Effector memory CD4-positive, alpha-beta T cell (primary cell): Measurements from ENCODE around the gene LSS.
"Not testable (repeated sequence)": the region's sequence is repeated elsewhere in the genome, so short reads cannot be mapped to it uniquely, and the experiment has no call there.

Experiments used
- DNase-seq, 3 donors: peaks; one replicate each; pipeline ENCODE4 v3.0.0-alpha.2; 2020
- H3K27ac ChIP-seq: 2 replicates; pipeline ENCODE4 v1.7.0; 2013; ENCODE audit warnings: mild to moderate bottlenecking, low read length, moderate library complexity; ENCODE audit not compliant: insufficient read depth, poor library complexity, severe bottlenecking
- H3K27me3 ChIP-seq: replicated peaks from 2 replicates; pipeline ENCODE4 v1.7.0; 2013; ENCODE audit warnings: mild to moderate bottlenecking, low read length; ENCODE audit not compliant: insufficient read depth, control insufficient read depth, poor library complexity, severe bottlenecking
- H3K36me3 ChIP-seq: 2 replicates; pipeline ENCODE4 v1.7.0; 2013; ENCODE audit warnings: mild to moderate bottlenecking, low read length, moderate library complexity; ENCODE audit not compliant: control insufficient read depth, insufficient read depth
- H3K4me1 ChIP-seq: 2 replicates; pipeline ENCODE4 v1.7.0; 2013; ENCODE audit warnings: low read length, mild to moderate bottlenecking; ENCODE audit not compliant: control insufficient read depth, insufficient read depth, poor library complexity, severe bottlenecking
- H3K4me3 ChIP-seq: 2 replicates; pipeline ENCODE4 v1.7.0; 2013; ENCODE audit warnings: low read length, low read depth, mild to moderate bottlenecking; ENCODE audit not compliant: insufficient read depth, poor library complexity, severe bottlenecking
- H3K9me3 ChIP-seq: 2 replicates; pipeline ENCODE4 v1.7.0; 2013; ENCODE audit warnings: mild to moderate bottlenecking, low read length, moderate library complexity; ENCODE audit not compliant: control insufficient read depth

Gene LSS

DNA sequence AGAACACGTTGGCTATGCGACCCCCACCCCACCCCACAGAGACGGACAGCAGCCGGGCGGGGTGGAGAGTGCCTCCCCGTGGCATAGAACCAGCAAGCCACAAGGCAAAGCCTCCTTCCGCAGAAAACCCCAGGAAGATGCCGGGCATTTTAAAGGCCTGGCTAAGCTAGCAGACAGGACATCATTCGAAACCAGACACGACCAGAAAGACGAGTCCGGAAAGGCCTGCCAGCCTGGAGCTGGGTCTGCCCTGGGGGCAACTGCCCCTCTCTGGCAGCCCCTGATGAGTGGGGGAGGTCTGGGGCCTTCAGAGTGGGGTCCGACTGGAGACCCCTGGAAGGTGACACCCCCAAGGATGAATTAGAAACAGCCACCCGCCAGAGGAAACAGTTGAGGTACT, 81.7 kb downstream of the LSS start:
- H3K27me3 ChIP-seq, result no peaks in the 10 kb centered on the region
- no peak overlapping the region for H3K27ac ChIP-seq
- no peaks in the 10 kb centered on the region for H3K9me3 ChIP-seq
- H3K4me1 ChIP-seq, result no peaks in the 10 kb centered on the region
- H3K4me3 ChIP-seq, result no peak overlapping the region
- no peaks in the 10 kb centered on the region for H3K36me3 ChIP-seq
- DNase-seq, result no peak

DNA sequence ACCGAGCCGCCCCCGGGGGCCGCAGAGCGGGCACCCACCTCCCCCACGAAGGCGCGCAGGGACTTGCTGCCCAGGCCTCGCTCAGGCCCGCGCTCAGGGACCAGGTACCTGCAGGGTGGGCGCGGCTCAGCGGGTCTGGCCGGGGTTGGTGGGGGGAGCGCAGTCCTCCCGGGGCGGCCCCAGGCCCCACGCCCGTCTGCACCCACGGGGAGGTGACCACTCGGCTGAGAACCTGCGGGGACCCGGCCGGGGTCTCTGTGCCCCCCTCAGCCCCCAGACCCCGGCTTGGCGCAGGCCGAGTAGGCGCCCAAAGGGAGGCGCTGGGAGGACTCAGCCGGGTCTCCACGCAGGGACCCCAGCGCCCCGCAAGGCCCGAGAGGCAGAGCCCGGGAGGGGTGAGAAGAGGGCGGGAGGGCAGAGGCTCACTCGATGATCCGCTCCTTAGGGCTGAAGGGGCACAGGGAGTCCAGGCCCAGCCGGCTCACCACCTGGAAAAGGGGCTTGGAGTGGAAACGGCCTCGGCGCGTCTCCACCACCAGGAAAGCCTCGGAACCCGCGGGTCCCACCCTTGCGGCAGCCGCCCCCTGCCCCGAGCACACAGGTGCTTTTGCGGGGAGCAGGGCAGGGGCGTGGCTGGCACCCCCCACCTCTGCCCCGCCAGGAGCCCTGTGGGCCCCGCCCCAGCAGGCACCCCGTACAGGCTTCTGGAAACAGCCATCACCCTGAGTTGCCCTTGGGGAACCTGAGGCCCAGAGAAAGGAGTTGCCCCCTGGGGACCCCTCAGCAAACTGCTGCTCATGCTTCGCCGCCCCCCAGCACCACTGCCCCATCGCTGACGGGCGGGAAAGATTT, 82.5 kb downstream of the LSS start:
- Histone ChIP-seq H3K27ac (no peak overlapping the region), H3K9me3 (no peaks in the 10 kb centered on the region), H3K4me1 (no peaks in the 10 kb centered on the region), H3K4me3 (no peak overlapping the region), H3K36me3 (no peaks in the 10 kb centered on the region), H3K27me3 (no peaks in the 10 kb centered on the region)
- no peak for DNase-seq

DNA sequence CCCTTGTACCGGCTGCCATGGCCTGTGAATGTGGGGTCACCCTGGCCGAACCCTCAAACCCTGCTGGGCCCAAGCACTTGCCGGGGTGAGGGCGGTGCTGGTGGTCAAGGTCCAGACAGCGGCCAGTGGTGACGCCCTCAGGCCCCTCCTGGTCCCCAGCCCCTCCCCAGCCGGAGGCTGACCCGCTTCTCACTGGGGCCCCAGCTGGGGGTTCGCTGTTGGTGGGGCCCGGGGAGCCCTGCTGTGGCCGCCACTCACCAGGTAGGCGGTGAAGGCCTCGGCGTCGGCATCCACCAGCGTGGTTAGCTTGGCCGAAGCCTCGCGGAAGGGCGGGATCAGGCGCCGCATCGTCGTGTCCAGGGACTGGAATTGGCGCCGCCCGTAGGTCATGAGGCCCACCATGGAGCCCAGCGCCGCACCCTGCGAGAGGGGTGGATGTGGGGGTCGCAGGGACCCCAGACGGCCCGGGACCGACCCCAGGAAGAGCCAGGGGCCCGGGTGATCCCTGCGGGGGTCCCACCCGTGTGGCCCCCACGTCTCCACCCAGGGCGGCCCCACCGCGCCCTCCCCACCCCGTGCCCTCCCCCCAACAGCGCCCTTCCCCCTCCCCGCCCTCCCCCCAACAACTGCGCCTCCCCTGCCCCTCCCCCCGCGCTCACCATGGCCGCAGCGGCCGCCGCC, 83.3 kb downstream of the LSS start:
- Histone ChIP-seq H3K4me1 (no peaks in the 10 kb centered on the region), H3K9me3 (no peaks in the 10 kb centered on the region), H3K4me3 (no peak overlapping the region), H3K27ac (no peak overlapping the region), H3K27me3 (no peaks in the 10 kb centered on the region), H3K36me3 (no peaks in the 10 kb centered on the region)
- DNase-seq, result no peak

DNA sequence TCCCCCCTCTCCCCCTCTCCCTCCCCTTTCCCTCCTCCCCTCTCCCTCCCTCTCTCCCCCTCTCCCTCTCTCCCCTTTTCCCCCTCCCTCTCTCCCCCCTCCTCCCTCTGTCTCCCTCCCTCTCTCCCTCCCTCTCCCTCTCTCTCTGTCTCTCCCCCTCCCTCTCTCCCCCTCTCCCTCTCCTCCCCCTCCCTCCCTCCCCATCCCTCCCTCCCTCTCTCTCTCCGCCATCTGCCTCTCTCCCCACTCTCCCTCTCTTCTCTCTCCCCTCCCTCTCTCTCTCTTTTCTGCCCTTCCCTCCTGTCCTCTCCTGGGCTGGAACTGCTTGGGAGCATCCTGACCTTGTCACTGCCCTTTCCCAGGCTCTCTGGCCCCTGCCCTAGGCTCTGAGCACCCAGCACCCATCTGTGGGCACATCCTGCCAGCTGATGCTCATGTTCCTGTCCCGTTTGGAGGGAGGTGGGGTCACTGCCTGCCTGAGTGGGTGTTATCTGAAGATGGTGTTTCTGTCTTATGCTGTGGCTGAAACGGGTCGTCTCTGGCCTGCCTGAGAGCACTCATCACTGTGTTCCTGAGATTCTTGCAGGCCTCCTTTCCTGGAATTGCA, 84.0 kb downstream of the LSS start:
- DNase-seq, result no peak
- Histone ChIP-seq H3K27me3 (no peaks in the 10 kb centered on the region), H3K27ac (no peak overlapping the region)

DNA sequence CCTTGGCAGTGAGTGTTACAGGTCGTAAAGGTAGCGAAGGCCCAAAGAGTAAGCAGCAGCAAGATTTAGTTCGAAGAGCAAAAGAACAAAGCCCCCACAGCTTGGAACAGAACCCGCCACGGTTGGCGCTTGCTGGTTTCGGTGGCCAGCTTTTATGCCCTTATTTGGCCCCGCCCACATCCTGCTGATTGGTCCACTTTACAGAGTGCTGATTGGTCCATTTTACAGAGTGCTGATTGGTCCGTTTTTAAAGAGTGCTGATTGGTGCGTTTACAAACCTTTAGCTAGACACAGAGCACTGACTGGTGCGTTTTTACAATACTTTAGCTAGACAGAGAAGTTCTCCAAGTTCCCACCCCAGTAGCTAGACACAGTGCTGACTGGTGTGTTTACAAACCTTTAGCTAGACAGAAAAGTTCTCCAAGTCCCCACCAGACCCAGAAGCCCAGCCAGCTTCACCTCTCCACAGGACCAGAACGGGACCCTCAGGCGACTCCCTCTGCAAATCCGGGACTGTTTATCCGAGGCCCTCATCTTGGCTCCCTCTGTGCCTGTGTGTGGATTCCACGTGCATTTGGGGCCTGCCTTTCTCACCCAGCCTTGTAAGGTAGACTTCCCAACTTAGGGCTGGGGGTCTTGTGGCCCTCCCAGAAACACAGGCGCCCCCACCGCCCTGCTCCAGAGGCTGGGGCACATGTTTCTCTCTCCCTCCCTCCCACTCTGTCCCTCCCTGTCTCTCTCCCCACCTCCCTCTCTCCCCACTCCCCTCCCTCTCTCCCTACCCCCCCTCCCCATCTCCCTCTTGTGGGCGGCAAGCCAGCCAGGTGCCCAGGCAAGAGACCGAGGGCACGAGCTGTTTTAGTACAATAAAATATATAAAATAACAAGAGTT, 85.7 kb downstream of the LSS start:
- H3K4me3 ChIP-seq, result no peak overlapping the region
- H3K9me3 ChIP-seq, result no peaks in the 10 kb centered on the region
- DNase-seq, result no peak
- H3K4me1 ChIP-seq, result no peaks in the 10 kb centered on the region
- no peak overlapping the region for H3K27ac ChIP-seq
- no peaks in the 10 kb centered on the region for H3K27me3 ChIP-seq
- no peaks in the 10 kb centered on the region for H3K36me3 ChIP-seq

More for the DNA sequence above, 84.0 kb downstream of the LSS start:
- no peaks in the 10 kb centered on the region for H3K9me3 ChIP-seq
- H3K36me3 ChIP-seq, result no peaks in the 10 kb centered on the region
- H3K4me3 ChIP-seq, result no peak overlapping the region
- H3K4me1 ChIP-seq, result no peaks in the 10 kb centered on the region

DNA sequence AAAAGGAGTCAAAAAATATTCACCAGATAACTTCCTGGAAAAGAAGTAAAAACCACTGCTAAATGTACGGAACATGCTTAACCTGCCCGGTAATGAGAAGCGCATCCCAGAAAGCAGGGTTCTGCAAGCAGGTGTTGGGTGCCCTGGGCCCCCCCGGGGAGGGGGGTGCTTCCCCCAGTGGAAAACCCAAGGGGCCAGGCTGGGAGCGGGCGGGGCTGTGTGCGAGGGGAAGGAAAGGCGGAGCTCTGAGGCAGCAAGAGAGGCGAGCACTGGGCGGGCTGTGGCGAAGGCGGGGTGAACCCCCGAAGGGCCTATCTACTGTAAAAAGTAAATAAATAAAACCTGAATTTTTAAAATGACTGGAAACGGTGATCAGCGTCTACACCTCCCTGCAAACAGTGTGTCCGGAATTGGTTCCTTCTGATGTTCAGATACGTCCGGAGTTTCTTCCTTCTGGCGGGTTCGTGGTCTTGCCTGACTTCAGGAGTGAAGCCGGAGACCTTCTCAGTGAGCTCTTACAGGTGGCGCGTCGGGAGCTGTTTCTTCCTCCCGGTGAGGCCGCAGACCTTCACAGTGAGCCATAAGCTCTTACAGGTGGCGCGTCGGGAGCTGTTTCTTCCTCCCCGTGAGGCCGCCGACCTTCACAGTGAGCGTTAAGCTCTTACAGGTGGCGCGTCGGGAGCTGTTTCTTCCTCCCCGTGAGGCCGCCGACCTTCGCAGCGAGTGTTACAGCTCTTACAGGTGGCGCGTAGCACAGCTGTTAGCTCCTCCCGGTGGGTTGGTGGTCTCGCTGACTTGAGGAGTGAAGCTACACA, 86.6 kb downstream of the LSS start:
- Histone ChIP-seq H3K27ac (no peak overlapping the region), H3K36me3 (no peaks in the 10 kb centered on the region), H3K27me3 (no peaks in the 10 kb centered on the region), H3K4me3 (no peak overlapping the region), H3K4me1 (no peaks in the 10 kb centered on the region), H3K9me3 (no peaks in the 10 kb centered on the region)
- DNase-seq, result no peak

DNA sequence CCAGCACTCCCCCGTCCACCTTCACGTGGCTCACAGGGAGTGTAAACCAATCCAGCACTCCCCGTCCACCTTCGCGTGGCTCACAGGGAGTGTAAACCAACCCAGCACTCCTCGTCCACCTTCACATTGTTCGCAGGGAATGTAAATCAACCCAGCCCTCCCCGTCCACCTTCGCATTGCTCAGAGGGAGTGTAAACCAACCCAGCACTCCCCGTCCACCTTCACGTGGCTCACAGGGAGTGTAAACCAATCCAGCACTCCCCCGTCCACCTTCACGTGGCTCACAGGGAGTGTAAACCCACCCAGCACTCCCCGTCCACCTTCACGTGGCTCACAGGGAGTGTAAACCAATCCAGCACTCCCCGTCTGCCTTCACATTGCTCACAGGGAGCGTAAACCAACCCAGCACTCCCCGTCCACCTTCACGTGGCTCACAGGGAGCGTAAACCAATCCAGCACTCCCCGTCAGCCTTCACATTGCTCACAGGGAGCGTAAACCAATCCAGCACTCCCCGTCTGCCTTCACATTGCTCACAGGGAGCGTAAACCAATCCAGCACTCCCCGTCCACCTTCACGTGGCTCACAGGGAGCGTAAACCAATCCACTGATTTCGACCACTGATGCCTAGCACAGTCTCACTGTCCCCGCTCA, 88.1 kb downstream of the LSS start:
- H3K9me3 ChIP-seq, DNase-seq, H3K4me3 ChIP-seq, H3K27ac ChIP-seq, H3K36me3 ChIP-seq, H3K27me3 ChIP-seq, H3K4me1 ChIP-seq: not testable (repeated sequence)

DNA sequence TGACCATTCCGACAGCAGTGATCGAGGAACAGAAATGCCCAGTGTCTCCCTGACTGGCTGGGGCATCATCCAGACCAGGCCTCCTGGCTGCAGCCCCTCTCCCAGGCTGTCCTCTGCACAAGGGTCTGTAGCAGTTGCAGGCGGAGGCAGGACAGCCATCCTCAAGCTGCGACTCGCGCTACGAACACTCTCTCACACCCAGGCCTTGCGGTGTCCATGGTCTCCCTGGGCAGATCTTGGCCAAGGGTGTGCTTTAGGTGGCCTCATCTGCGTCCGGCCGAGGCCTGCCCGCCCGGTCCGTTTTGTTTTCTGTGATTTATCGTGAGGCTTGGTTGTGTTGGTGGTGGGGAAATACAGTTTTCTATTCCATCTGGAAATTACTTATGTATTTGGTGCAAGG, 88.9 kb downstream of the LSS start:
- DNase-seq, result no peak

More for the DNA sequence above, 88.9 kb downstream of the LSS start:
- H3K4me1 ChIP-seq, result no peaks in the 10 kb centered on the region
- no peaks in the 10 kb centered on the region for H3K27me3 ChIP-seq
- H3K9me3 ChIP-seq, result no peaks in the 10 kb centered on the region
- H3K27ac ChIP-seq, result no peak overlapping the region
- no peak overlapping the region for H3K4me3 ChIP-seq
- no peaks in the 10 kb centered on the region for H3K36me3 ChIP-seq
